Measurements from ENCODE around the gene SCLT1.

Gene SCLT1

GRCh38 chr4:128981377-128981776 is 112.0 kb downstream of the SCLT1 start:
- no peak for DNase-seq (ENCODE audit: low spot score)
- TF ChIP-seq CTCF (IDR thresholded peaks at IDR 0.05; ENCODE audit: extremely low read depth, missing control alignments) = no peak

GRCh38 chr4:128980816-128981326 is 112.5 kb downstream of the SCLT1 start:
- TF ChIP-seq CTCF (IDR thresholded peaks at IDR 0.05; ENCODE audit: extremely low read depth, missing control alignments) = no peak
- DNase-seq (ENCODE audit: low spot score) = no peak

GRCh38 chr4:128979934-128980333 is 113.4 kb downstream of the SCLT1 start:
- TF ChIP-seq CTCF (IDR thresholded peaks at IDR 0.05; ENCODE audit: extremely low read depth, missing control alignments) = no peak
- DNase-seq (ENCODE audit: low spot score) = no peak

GRCh38 chr4:128978985-128979384 is 114.4 kb downstream of the SCLT1 start:
- no peak for DNase-seq (ENCODE audit: low spot score)
- TF ChIP-seq CTCF (IDR thresholded peaks at IDR 0.05; ENCODE audit: extremely low read depth, missing control alignments) = no peak

- no peak for DNase-seq (ENCODE audit: low spot score)
- TF ChIP-seq CTCF (IDR thresholded peaks at IDR 0.05; ENCODE audit: extremely low read depth, missing control alignments) = no peak
Observed at GRCh38 chr4:128974136-128974581, 119.2 kb downstream of the SCLT1 start.

- no peak for DNase-seq (ENCODE audit: low spot score)
- TF ChIP-seq CTCF (IDR thresholded peaks at IDR 0.05; ENCODE audit: extremely low read depth, missing control alignments) = no peak
Observed at GRCh38 chr4:128973384-128973783, 120.0 kb downstream of the SCLT1 start.

- no peak for DNase-seq (ENCODE audit: low spot score)
- no peak for TF ChIP-seq CTCF (IDR thresholded peaks at IDR 0.05; ENCODE audit: extremely low read depth, missing control alignments)
Observed at GRCh38 chr4:128961405-128961804, 131.9 kb downstream of the SCLT1 start.

Data from GM20000 (cell line).